HG03354 (cell line): ENCODE results near the gene STH.

Experiments used
- ATAC-seq: cut with Tn5 transposase; IDR thresholded peaks from one replicate; pipeline ENCODE4 v1.9.1; 2021; ENCODE audit warnings: mild to moderate bottlenecking; ENCODE audit not compliant: unreplicated experiment, poor library complexity, severe bottlenecking

STH gene

GRCh38 chr17:45966606-45967280 lies 32.3 kb upstream of the STH start:
- no peak for ATAC-seq

- no peak for ATAC-seq
Measured at GRCh38 chr17:45967378-45967777, 31.7 kb upstream of the STH start.

GRCh38 chr17:45968732-45969131 lies 30.3 kb upstream of the STH start:
- no peak for ATAC-seq

GRCh38 chr17:45969726-45970125 lies 29.3 kb upstream of the STH start:
- ATAC-seq: no peak

- no peak for ATAC-seq
Measured at GRCh38 chr17:45970659-45971058, 28.4 kb upstream of the STH start.

- ATAC-seq: no peak
Measured at GRCh38 chr17:45971698-45972141, 27.3 kb upstream of the STH start.

- ATAC-seq: no peak
Measured at GRCh38 chr17:45972531-45972930, 26.5 kb upstream of the STH start.

GRCh38 chr17:45973099-45973780 lies 25.8 kb upstream of the STH start:
- no peak for ATAC-seq

- ATAC-seq: no peak
Measured at GRCh38 chr17:45973946-45974859, 24.8 kb upstream of the STH start.

- no peak for ATAC-seq
Measured at GRCh38 chr17:45974916-45975630, 24.0 kb upstream of the STH start.

GRCh38 chr17:45975640-45976295 lies 23.3 kb upstream of the STH start:
- ATAC-seq: no peak

GRCh38 chr17:45976391-45976754 lies 22.7 kb upstream of the STH start:
- no peak for ATAC-seq

- ATAC-seq: no peak
Measured at GRCh38 chr17:45976755-45977505, 22.1 kb upstream of the STH start.

GRCh38 chr17:45977506-45977824 lies 21.6 kb upstream of the STH start:
- no peak for ATAC-seq

GRCh38 chr17:45977976-45978626 lies 20.9 kb upstream of the STH start:
- ATAC-seq: no peak

GRCh38 chr17:45979137-45979536 lies 19.9 kb upstream of the STH start:
- no peak for ATAC-seq

GRCh38 chr17:45980855-45981254 lies 18.2 kb upstream of the STH start:
- ATAC-seq: no peak

GRCh38 chr17:45981306-45981705 lies 17.7 kb upstream of the STH start:
- ATAC-seq: no peak
